Measurements from ENCODE around the gene CDH4. TPM values are rescaled to one million over a fixed set of nuclear protein-coding genes. Genes with fewer than 3 reads are reported as not detected.

Gene CDH4
- total and polyA plus RNA-seq, 2 of the 8 experiments (the other 6 are each of a cell fraction or from before 2014, with no cell fraction given) = 4.3 to 7.9 TPM

DNA sequence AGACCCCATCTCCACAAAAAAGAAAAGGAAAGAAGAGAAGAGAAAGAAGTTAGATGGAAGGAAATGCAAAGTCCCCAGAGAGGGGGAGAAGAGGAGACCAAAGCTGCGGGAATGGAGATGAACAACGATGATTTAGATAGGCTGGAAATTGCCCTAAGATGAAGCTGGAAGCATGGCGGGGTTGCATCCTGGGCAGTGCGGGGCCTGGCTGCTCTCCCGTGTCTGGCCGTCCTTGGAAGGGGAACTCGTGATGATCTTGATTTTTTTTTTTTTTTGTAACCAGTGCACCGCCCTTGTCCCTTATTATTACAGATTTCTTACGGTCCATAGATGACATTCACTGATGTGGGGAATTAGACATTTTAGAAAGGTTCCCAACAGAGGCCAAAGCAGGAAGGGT, 276.5 kb downstream of the CDH4 start (continued):
- TF ChIP-seq, protein P1, sequence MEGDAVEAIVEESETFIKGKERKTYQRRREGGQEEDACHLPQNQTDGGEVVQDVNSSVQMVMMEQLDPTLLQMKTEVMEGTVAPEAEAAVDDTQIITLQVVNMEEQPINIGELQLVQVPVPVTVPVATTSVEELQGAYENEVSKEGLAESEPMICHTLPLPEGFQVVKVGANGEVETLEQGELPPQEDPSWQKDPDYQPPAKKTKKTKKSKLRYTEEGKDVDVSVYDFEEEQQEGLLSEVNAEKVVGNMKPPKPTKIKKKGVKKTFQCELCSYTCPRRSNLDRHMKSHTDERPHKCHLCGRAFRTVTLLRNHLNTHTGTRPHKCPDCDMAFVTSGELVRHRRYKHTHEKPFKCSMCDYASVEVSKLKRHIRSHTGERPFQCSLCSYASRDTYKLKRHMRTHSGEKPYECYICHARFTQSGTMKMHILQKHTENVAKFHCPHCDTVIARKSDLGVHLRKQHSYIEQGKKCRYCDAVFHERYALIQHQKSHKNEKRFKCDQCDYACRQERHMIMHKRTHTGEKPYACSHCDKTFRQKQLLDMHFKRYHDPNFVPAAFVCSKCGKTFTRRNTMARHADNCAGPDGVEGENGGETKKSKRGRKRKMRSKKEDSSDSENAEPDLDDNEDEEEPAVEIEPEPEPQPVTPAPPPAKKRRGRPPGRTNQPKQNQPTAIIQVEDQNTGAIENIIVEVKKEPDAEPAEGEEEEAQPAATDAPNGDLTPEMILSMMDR (IDR thresholded peaks at IDR 0.05; ENCODE audit: control extremely low read depth in 1 of 3, insufficient read depth in 1 of 3, low read depth in 1 of 3, low read length in 3 of 3) = no peak
- TF ChIP-seq KDM1A (IDR thresholded peaks at IDR 0.05; ENCODE audit: borderline replicate concordance, low read length) (no peak), POLR2A (IDR thresholded peaks at IDR 0.05; ENCODE audit: control extremely low read depth in 1 of 2, low read depth in 2 of 2, low read length in 2 of 2) (no peak), RXRA (IDR thresholded peaks at IDR 0.05; ENCODE audit: insufficient read depth, low read depth, low read length) (no peak), MAX (IDR thresholded peaks at IDR 0.05) (no peak), CBX8 (IDR thresholded peaks at IDR 0.05; ENCODE audit: borderline replicate concordance, low read depth, low read length) (no peak), JUND (IDR thresholded peaks at IDR 0.05; ENCODE audit: low read length) (no peak), SUZ12 (IDR thresholded peaks at IDR 0.05; ENCODE audit: low read length) (no peak)

All from H1 (cell line).